Kasumi-1 (cell line): Measurements from ENCODE around the gene ABCC3.
"Not testable (repeated sequence)": the region's sequence is repeated elsewhere in the genome, so short reads cannot be mapped to it uniquely, and the experiment has no call there.

Source experiments
- DNase-seq, 2 experiments: peaks; one replicate each; lab custom pipeline; 2025; lab: John Stamatoyannopoulos, UW

ABCC3 gene

GRCh38 chr17:50666316-50666715 is 31.6 kb downstream of the ABCC3 start:
- no peak for DNase-seq

DNA sequence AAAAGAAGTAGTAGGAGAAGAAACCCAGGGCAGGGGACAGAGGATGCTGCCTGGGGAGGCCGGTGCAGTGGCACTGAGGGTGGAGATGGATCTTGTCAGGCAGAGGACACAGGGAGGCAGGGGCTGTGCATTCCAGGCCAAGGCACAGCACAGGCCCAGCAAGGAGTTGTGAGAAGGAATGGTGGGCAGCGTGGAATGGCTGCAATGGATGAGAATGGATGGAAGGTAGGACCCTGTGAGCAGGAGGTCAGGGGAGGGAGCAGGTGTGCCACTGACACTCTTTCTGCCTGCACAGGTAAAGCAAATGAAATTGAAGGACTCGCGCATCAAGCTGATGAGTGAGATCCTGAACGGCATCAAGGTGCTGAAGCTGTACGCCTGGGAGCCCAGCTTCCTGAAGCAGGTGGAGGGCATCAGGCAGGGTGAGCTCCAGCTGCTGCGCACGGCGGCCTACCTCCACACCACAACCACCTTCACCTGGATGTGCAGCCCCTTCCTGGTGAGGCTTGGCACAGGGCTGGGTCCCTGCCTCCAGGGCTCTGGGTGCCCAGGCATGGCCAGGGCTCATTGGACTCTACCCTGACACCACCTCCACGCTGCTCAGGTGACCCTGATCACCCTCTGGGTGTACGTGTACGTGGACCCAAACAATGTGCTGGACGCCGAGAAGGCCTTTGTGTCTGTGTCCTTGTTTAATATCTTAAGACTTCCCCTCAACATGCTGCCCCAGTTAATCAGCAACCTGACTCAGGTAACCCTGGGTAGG is 32.8 kb downstream of the ABCC3 start:
- DNase-seq: no peak

DNA sequence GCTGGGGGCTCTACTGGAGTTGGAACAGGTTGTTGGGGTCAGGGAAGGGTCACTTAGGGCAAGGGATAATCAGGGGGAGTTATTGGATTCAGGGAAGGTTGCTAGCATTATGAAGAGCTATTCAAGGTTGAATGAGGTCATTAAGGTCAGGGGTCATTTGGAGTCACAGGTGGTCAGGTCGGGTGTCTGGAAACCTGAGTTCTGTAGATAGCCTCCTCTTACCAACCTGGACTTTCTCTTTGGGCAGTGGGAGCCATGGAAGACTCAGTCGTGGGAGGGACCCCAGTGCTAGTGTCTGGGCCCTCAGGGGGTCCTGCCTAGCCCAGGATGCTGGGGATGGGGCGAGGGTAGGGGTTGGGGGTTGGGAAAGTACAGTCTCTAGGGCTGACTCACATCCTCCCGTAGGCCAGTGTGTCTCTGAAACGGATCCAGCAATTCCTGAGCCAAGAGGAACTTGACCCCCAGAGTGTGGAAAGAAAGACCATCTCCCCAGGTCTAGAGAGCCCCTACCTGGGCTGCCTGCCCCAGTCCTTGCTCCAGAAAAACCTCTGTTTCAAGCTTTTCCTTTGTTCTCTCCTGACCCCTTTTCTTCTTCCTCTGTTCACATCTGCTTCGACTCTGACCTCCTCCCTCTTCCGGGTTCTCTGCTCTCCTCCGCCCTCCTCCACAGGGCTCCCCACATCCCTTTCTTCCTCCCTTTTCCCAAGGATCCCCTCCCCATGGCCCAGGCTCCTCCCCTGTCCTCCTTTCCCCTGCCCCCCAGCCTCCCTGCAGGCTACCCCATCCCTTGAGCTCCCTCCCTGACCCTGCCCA is 33.5 kb downstream of the ABCC3 start:
- no peak for DNase-seq

DNA sequence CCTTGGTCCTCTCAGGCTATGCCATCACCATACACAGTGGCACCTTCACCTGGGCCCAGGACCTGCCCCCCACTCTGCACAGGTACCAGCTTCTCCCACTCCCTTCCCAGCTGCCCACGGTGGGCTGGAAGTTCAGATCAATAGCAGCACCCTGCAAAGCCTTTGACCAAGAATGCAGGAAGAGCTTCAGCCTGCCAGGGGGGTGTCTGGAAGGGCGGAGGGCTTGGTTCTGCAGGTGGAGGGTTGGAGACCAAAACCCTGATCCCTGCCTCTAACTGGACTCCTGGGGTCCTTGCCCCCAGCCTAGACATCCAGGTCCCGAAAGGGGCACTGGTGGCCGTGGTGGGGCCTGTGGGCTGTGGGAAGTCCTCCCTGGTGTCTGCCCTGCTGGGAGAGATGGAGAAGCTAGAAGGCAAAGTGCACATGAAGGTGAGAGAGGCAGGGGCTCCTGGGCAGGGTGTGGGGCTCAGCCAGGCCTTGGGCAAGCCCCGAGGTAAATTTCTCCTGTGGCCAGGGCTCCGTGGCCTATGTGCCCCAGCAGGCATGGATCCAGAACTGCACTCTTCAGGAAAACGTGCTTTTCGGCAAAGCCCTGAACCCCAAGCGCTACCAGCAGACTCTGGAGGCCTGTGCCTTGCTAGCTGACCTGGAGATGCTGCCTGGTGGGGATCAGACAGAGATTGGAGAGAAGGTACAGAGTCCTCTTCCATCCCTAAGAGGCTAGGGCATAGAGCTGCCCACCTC is 34.3 kb downstream of the ABCC3 start:
- DNase-seq: no peak

- no peak for DNase-seq
Measured at GRCh38 chr17:50672071-50672470, 37.4 kb downstream of the ABCC3 start.

DNA sequence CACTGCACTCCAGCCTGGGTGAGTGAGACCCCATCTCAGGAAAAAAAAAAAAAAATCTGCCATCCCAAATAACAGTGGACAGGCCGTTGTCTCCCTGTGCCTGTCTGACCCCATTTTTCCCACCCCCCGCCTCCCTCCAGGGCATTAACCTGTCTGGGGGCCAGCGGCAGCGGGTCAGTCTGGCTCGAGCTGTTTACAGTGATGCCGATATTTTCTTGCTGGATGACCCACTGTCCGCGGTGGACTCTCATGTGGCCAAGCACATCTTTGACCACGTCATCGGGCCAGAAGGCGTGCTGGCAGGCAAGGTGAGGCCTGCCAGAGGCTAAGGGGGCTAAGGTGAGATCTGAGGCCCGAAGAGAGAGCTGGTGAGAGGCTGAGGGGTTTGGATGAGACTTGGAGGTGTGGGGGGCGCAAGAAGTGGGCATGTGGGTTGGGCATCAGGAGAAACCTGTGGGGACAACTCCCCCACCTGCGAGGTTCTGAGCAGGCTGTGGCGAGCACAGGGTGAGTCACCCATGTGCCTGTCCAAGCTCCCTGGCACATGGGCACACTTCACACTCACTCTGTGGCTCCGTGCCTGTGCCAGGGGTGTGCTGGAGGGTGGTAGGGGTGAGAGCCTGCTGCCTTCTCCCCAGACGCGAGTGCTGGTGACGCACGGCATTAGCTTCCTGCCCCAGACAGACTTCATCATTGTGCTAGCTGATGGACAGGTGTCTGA is 38.3 kb downstream of the ABCC3 start:
- no peak for DNase-seq

DNA sequence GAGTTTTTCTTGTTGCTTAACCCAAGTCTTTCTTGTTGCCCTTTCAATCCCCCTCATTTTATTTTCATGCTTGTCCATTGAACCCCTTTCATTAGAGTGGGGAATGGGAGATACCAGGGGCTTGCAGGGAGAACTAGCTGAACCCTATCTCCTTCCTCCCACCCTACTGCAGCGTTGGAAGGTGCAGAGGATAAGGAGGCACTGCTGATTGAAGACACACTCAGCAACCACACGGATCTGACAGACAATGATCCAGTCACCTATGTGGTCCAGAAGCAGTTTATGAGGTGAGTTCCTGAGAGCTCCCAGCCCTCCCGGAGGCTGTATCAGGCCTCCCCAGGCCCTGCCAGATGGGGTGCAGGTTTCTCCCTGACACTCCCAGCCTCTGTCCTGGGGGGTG is 40.5 kb downstream of the ABCC3 start:
- DNase-seq: no peak

- no peak for DNase-seq
Measured at GRCh38 chr17:50675627-50676026, 40.9 kb downstream of the ABCC3 start.

DNA sequence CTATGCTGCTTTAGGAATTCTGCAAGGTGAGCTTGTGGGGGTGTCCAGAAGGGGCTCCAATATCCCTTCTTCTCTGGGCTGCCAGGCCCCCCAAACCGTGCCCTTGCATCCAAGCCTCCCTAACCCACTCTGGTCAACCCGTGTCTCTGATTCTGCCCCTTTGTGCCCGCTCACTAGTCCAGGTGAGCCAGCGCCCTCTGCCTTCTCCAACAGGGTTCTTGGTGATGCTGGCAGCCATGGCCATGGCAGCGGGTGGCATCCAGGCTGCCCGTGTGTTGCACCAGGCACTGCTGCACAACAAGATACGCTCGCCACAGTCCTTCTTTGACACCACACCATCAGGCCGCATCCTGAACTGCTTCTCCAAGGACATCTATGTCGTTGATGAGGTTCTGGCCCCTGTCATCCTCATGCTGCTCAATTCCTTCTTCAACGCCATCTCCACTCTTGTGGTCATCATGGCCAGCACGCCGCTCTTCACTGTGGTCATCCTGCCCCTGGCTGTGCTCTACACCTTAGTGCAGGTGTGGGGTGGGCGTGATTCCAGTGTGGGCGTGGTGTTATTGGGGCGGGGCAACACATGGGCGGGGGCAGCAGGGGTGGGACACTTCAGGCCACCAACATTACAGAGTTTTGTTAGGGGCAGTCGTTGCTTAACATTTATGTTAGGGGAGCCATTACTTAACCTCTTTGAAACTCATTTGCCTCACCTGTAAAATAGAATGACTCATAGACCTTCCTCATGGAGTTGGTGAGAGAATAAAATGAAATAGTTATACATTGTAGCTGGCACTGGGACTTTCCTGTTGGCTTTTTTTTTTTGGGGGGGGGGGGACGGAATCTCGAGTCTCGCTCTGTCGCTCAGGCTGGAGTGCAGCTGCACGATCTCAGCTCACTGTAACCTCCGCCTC is 41.6 kb downstream of the ABCC3 start:
- DNase-seq: no peak

- DNase-seq: no peak
Measured at GRCh38 chr17:50677851-50678375, 43.2 kb downstream of the ABCC3 start.

GRCh38 chr17:50679008-50679544 is 44.4 kb downstream of the ABCC3 start:
- no peak for DNase-seq

DNA sequence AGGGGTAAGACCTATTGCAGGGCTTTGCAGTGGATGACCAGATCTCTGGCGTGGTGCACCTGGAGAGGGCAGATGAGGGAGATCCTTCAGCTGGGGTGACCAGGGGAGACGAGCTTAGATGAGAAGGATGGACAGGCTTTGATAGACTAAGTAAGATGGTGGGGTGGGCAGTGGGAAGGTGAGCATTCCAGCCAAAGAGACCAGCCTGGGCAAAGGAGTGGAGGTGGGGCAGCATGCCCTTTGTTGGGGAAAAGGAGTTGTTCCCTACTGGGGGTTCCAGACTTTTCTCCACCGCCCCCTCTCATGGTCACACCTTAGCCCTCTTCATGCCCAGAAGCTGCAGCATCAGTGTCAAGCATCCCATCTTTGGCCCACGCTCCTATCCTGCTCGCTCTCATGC is 45.4 kb downstream of the ABCC3 start:
- DNase-seq: no peak

DNA sequence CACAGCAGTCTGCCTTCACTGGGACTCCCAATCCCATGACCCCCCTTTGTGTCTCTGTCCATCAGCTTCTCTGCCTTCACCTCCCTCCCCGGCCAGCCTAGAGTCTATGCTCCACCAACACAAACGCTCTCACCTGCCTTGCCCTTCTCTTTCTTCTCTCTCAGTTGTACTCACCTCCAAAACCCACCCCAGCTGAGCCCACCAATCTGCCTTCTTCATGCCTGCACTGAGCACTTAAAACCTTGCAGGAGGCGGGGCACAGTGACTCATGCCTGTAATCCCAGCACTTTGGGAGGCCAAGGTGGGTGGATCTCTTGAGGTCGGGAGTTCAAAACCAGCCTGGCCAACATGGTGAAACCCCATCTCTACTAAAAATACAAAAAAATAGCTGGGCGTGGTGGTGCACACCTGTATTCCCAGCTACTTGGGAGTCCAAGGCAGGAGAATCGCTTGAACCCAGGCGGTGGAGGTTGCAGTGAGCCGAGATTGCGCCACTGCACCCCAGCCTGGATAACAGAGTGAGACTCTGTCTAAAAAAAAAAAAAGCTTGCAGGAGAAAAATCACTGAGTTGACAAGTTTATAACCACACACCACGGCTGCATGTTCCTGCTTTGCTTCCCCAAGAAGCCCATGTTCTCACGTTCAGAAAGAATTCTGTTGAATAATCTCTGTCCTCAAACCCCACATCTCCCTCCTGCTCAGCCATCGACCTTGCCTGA is 46.0 kb downstream of the ABCC3 start:
- not testable (repeated sequence) for DNase-seq

GRCh38 chr17:50681263-50682200 is 46.9 kb downstream of the ABCC3 start:
- DNase-seq: peak; percentile 80 to 87

GRCh38 chr17:50682441-50682840 is 47.8 kb downstream of the ABCC3 start:
- DNase-seq: no peak

GRCh38 chr17:50682938-50683337 is 48.3 kb downstream of the ABCC3 start:
- DNase-seq: no peak

DNA sequence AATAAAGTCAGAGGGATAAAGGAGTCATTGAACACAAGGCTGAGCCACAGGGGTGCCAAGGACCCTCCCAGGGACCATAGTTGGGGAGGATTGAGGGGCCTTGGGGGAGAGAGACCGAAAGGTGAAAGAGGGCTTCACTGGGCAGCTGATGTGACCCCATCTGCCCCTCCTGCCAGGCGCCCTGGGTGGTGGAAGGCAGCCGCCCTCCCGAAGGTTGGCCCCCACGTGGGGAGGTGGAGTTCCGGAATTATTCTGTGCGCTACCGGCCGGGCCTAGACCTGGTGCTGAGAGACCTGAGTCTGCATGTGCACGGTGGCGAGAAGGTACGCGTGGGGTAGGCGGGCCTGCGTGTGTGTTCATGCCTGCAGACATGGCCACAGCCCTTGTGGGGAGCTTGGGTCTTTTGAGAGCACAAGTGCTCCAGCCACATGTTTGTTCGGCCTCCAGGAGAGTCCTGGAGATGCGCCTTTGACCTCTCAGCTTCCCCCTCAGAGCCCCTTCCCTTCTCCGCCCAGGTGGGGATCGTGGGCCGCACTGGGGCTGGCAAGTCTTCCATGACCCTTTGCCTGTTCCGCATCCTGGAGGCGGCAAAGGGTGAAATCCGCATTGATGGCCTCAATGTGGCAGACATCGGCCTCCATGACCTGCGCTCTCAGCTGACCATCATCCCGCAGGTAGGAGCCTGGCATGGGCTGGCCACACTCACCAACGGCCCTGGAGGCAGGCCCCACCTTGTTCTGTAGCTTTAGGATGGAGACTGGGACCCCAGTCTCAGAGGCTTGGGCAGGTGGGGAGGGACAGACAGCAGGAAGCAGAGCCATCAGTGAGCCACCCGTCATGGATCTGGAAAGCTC is 49.0 kb downstream of the ABCC3 start:
- no peak for DNase-seq

GRCh38 chr17:50684288-50684611 is 49.6 kb downstream of the ABCC3 start:
- no peak for DNase-seq
